HG02642 (cell line): ENCODE data around the gene ASNSD1.

Source experiments
- ATAC-seq: cut with Tn5 transposase; IDR thresholded peaks from one replicate; pipeline ENCODE4 v1.9.1; 2021; ENCODE audit warnings: mild to moderate bottlenecking; ENCODE audit not compliant: unreplicated experiment, poor library complexity

Gene ASNSD1

GRCh38 chr2:189661148-189661956 is at the start of gene ASNSD1:
ASNSD1 (plus strand) TSS chr2:189661459; CDS start chr2:189666133, 4,674 bp downstream.
- ATAC-seq = peak; percentile 97

DNA sequence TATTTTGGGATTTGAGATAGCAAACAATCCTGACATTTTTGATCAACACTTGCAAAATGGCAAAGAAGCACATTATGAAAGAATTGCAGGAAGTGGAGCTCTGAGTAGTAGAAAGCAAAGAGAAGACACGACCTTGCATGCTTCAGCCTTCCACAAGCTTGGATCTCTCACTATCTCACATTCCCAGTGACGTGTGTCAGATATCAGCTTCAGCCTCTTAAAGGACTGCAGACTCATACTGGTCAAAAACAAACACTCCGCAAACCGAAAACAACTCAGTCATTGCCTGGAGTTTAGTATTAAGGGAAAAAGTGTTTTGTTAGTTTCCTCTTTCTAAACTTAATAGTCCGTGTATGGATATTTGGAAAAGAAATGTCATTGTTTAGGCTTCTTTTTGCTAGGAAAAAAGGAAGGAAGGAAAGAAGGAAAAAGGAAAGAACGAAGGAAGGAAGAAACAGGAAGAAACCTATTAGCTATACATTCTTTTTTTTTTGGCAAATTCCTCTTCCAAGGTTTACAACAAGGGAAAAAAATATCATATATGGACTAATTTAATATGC is 48.1 kb upstream of the ASNSD1 start:
- no peak for ATAC-seq

DNA sequence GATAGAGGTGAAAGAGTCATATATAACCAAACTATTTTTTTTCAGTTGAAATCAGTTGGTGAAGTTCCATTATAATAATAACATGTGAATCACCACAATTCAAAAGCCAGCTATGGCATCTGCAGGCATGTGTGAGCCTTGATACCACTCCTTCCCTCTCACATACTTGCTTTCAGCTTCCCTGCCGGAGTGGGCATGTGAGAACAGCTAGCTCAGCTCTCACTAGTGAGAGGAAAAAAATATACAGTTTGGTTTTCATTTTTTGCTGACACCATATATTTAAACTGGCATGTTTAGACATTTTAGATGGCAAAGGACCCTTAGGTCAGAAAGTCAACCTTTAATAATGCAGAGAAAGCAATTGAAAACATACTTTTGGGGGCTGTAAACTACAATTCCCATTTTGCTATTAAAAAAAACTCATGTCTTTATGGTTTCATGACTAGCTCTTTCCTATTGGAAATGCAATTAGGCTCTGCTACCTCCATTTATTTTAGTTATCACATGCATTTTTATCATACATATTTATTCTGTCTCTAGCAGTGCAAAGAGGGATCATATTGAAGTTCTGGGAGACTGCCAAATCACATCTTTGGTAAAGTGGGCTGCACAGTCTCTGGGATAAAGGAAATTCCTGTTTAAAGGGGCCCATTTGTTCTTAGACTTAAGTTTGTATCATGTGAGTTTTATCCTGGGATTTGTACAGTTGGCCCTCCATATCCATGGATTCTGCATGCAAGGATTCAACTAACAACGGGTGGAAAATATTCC is 47.4 kb upstream of the ASNSD1 start:
- no peak for ATAC-seq

DNA sequence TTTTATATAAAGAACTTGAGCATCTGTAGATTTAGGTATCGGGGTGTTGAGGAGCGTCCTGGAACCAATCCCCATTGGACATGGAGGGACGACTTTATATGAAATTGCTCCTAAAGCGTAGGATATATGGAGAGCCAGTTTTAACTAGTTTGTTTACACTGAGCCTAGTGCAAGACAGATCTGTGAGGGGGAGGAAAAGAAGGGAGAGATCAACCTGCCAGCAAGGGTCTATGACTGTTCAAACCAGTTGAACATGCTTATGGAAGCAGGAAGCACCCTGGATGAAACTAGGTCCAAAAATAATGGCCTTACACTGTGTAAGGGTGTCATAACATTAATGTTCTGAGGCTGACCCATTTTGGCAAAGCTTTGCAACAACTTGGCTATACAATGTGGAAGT is 46.7 kb upstream of the ASNSD1 start:
- ATAC-seq = no peak

GRCh38 chr2:189618197-189618596 is 43.1 kb upstream of the ASNSD1 start:
- ATAC-seq = no peak

GRCh38 chr2:189621781-189622180 is 39.5 kb upstream of the ASNSD1 start:
- ATAC-seq = no peak

- ATAC-seq = no peak
These were observed 38.2 kb upstream of the ASNSD1 start for GRCh38 chr2:189623049-189623448.

DNA sequence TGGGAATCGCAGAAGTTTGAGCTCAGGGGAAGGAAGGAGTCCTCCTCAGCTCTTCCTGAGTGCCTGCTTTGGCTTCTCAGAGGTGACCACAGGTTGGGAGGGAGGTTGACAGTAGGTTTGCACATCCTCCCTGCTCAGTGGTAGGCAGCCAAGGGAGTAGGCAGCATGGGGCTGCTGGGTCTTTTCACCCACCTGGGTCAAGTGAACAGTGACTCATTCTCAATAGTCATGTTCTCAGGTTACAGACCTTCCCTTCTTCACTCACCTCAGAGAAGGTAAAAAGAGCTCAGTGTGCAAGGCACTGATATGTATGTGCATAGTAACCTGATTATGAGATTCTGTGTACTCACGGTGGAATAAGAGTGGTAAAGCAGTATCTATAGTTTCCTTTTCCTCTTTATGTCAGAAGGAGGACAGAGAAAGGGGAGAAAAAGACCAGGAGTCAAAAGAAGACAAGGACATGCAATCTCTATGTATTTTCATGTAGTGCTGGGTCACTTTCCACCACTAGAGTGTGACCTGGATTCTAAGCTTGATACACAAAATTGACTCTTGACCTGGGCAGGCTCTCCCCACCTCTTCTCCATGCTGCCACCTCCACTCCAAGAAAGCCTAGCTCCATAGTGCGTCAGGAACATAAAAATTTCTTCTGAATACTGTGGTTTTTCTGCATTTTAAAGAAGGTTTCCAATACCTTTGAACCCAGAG is 36.5 kb upstream of the ASNSD1 start:
- no peak for ATAC-seq

GRCh38 chr2:189625636-189626035 is 35.6 kb upstream of the ASNSD1 start:
- ATAC-seq = no peak

GRCh38 chr2:189627789-189628188 is 33.5 kb upstream of the ASNSD1 start:
- no peak for ATAC-seq

- no peak for ATAC-seq
These were observed 32.3 kb upstream of the ASNSD1 start for GRCh38 chr2:189628817-189629530.

DNA sequence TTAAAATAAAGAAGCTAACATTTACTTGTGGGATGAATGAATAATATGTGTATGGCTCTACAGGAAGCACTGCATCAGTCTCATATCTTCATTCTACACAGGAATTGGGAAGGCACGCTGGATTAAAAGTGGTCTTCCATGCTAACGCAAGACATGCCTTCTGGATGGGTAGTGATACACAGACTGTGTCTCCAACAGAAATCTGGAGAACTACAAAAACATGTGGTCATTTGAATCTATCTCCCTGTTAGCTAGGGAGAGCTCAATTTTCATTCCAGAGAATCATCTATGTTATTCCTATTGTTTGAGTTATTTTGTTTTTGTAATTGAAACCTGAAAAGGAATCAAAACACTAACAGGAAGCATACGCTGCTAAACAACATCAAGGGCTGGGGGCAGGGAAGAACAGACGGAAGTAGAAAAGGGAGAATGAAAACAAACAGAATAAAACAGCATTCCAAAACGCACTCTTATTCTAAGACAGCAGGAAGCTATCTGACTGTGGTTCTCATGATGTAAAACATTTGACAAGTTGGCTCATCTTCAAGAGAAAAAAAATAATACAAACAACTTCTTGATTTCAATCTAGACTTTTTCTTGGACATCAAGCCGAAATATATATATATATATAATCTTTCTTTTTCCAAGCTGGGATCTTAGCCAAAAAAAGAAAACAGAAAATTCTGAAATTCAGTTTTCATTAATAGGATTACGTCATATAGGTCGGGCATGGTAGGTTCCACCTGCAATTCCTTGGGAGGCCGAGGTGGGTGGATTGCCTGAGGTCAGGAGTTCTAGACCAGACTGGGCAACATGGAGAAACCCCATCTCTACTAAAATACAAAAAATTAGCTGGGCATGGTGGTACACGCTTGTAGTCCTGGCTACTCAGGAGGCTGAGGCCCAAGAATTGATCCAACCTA is 31.5 kb upstream of the ASNSD1 start:
- ATAC-seq = no peak

DNA sequence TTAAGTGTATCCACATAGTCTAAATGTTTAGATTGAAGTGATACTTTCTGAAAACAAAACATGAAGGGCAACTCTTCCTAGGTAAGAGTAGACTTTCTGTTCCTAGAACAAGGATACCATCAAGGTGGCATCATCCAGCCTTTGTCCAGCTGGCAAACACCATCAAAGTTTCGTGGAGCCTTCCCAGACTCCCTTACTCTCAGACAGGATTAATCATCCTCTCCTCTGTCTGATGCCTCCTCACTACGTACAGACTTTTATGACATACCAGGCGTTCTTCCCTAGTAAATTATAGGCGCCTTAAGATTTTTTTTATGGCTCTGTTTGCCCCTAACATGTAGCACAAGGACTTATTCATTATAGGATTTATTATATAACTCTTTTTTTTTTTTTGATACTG is 29.4 kb upstream of the ASNSD1 start:
- no peak for ATAC-seq

GRCh38 chr2:189633392-189633811 is 27.9 kb upstream of the ASNSD1 start:
- no peak for ATAC-seq

DNA sequence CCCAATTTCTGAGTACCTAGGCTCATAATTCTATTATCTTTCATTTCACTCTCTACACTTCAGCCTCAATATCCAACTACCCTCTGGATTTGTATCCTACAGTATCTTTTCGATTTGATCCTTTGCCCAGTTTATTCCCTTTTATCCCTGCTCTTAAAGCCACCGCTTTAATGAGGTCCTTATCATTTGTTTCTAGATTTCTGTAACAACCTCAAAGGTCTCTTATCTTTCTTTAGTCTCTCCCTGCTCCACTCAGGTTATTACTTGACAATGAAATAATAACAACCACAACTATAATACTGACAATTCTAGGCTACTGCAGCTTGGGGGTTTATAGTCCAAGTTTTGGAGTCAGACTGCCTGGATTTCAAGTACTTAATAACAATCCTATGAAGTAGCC is 25.9 kb upstream of the ASNSD1 start:
- no peak for ATAC-seq

DNA sequence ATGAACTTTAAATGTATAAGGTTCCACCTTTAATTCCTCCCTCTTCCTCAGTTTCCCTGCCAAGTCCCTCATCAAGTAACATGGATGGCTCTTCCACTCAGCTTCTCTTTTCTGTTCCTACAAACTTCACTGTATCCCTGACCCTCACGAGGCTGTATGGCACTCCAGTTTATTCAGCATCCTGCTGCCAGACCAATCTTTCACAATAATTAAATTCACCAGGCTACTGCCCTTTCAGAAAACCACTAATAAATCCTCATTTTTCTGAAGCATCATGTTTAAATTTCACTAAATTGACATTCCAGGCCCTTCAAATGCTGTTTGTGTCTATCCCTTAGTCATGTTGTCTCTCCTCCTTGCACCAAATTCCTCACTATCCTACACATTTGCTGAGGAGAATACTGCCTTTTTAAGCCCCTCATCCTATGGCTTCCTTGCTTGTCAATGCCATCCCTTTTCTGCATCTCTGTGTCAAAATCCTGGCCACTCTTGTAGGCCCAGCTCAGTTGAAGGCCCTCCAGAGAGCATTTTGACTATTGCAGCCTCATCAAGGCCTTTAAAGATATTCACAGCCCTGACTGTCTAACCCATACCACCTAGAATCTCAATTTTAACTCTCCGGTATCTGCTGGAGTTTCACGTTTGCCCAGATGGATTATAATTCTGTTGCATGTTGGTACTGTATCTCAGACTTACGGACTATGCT is 22.8 kb upstream of the ASNSD1 start:
- no peak for ATAC-seq

GRCh38 chr2:189639007-189639609 is 22.2 kb upstream of the ASNSD1 start:
- no peak for ATAC-seq

DNA sequence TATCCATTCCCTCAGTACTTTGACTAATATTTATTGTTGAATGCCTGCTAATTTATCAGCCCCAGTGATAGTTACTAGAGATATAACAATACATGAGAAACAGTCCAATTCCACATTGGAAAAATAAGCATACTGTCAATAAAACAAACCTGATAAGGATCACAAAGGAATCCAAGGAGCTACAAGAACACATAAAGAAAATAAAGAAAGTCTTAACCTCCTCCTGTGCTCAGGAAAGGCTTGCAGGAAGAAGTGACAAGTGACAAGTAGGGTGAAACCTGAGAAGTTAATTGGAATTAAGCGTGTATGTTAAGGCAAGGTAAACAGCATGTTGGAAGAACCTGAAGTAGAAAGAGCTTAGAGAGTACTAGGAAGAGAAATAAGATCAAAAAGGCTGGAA is 20.3 kb upstream of the ASNSD1 start:
- no peak for ATAC-seq
